HG03039 (cell line): Measurements from ENCODE around the gene NEDD1.

ENCODE experiments used
- ATAC-seq: cut with Tn5 transposase; IDR thresholded peaks from one replicate; pipeline ENCODE4 v1.9.1; 2021; ENCODE audit warnings: mild to moderate bottlenecking, moderate library complexity; ENCODE audit not compliant: unreplicated experiment

The NEDD1 gene

GRCh38 chr12:96906849-96907670 is at the start of gene NEDD1:
TSS of gene NEDD1 (plus strand) at chr12:96907257. CDS start at chr12:96909760, 2,503 bp downstream.
- ATAC-seq: peak; percentile 95

- ATAC-seq: no peak
Observed at GRCh38 chr12:96858162-96858561, 48.9 kb upstream of the NEDD1 start.

GRCh38 chr12:96861656-96862055 is 45.4 kb upstream of the NEDD1 start:
- ATAC-seq: no peak

GRCh38 chr12:96862326-96862725 is 44.7 kb upstream of the NEDD1 start:
- ATAC-seq: no peak

- ATAC-seq: no peak
Observed at GRCh38 chr12:96864335-96864734, 42.7 kb upstream of the NEDD1 start.

GRCh38 chr12:96866801-96867590 is 40.1 kb upstream of the NEDD1 start:
- no peak for ATAC-seq

- no peak for ATAC-seq
Observed at GRCh38 chr12:96870946-96871345, 36.1 kb upstream of the NEDD1 start.

- no peak for ATAC-seq
Observed at GRCh38 chr12:96872961-96873360, 34.1 kb upstream of the NEDD1 start.

GRCh38 chr12:96874211-96874610 is 32.8 kb upstream of the NEDD1 start:
- ATAC-seq: no peak

GRCh38 chr12:96876966-96877365 is 30.1 kb upstream of the NEDD1 start:
- no peak for ATAC-seq

- no peak for ATAC-seq
Observed at GRCh38 chr12:96878704-96879103, 28.4 kb upstream of the NEDD1 start.

GRCh38 chr12:96879301-96879700 is 27.8 kb upstream of the NEDD1 start:
- no peak for ATAC-seq

GRCh38 chr12:96880220-96880619 is 26.8 kb upstream of the NEDD1 start:
- ATAC-seq: no peak

GRCh38 chr12:96881608-96882007 is 25.4 kb upstream of the NEDD1 start:
- ATAC-seq: no peak

GRCh38 chr12:96882862-96883261 is 24.2 kb upstream of the NEDD1 start:
- ATAC-seq: no peak

GRCh38 chr12:96883571-96883970 is 23.5 kb upstream of the NEDD1 start:
- ATAC-seq: no peak

GRCh38 chr12:96886998-96887677 is 19.9 kb upstream of the NEDD1 start:
- no peak for ATAC-seq

GRCh38 chr12:96889273-96889933 is 17.7 kb upstream of the NEDD1 start:
- no peak for ATAC-seq

- no peak for ATAC-seq
Observed at GRCh38 chr12:96890331-96890730, 16.7 kb upstream of the NEDD1 start.

GRCh38 chr12:96892104-96892503 is 15.0 kb upstream of the NEDD1 start:
- ATAC-seq: no peak

GRCh38 chr12:96897421-96897820 is 9.6 kb upstream of the NEDD1 start:
- ATAC-seq: no peak
